Measurements from ENCODE around the gene ATRN. TPM values are rescaled to one million over a fixed set of nuclear protein-coding genes. Genes with fewer than 3 reads are reported as not detected.

ATRN gene
- total RNA-seq, 1 experiment from 2014 or later: 19.9 TPM

DNA sequence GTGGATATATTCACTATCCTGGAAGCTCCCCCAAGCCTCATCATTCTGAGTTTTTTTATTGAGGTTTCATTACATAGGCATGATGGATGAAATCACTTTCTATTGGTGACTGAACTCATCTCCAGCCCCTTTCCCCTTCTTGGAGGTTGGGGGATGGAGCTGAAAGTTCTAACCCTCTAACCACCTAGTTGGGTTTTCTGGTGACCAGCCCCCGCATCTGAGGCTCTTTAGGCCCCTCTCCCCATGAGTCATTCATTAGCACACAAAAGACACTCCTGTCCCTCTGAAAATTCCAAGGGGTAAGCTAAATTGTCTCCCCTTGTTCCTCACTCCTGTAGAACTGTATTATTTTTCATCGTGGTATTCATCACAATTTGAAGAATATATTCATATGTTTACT lies 159.1 kb downstream of the ATRN start:
- no peaks in the 10 kb centered on the region for H3K9me3 Mint-ChIP-seq
- H3K4me1 Mint-ChIP-seq: peaks cover 12% of the 10 kb centered on the region
- H3K36me3 Mint-ChIP-seq: peaks cover 4% of the 10 kb centered on the region
- ChIA-PET POLR2A (no interaction called here), CTCF (interaction anchor here (0.9 to 1.8 kb wide), 2 partner anchors 17 to 67 kb away, joined by 4 to 5 read pairs; no protein-coding TSS in a partner anchor)
- no peak for DNase-seq (ENCODE audit: low spot score)
- no peak overlapping the region for H3K27ac Mint-ChIP-seq
- ATAC-seq: peak; percentile 26; the same call in 1 of the 2 replicates
- H3K4me3 Mint-ChIP-seq: no peak overlapping the region
- no peak for TF ChIP-seq SOX15 (CRISPR knock-in tag; IDR thresholded peaks at IDR 0.05)
- TF ChIP-seq, protein P1, sequence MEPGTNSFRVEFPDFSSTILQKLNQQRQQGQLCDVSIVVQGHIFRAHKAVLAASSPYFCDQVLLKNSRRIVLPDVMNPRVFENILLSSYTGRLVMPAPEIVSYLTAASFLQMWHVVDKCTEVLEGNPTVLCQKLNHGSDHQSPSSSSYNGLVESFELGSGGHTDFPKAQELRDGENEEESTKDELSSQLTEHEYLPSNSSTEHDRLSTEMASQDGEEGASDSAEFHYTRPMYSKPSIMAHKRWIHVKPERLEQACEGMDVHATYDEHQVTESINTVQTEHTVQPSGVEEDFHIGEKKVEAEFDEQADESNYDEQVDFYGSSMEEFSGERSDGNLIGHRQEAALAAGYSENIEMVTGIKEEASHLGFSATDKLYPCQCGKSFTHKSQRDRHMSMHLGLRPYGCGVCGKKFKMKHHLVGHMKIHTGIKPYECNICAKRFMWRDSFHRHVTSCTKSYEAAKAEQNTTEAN (CRISPR knock-in tag; IDR thresholded peaks at IDR 0.05): no peak
- no peak for TF ChIP-seq CREB1 (CRISPR knock-in tag; IDR thresholded peaks at IDR 0.05)
- TF ChIP-seq, protein P2, sequence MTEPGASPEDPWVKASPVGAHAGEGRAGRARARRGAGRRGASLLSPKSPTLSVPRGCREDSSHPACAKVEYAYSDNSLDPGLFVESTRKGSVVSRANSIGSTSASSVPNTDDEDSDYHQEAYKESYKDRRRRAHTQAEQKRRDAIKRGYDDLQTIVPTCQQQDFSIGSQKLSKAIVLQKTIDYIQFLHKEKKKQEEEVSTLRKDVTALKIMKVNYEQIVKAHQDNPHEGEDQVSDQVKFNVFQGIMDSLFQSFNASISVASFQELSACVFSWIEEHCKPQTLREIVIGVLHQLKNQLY (CRISPR knock-in tag; IDR thresholded peaks at IDR 0.05): no peak
- no peak for TF ChIP-seq TEAD1 (CRISPR knock-in tag; IDR thresholded peaks at IDR 0.05)
- TF ChIP-seq CBFB (CRISPR knock-in tag; IDR thresholded peaks at IDR 0.05; ENCODE audit: low read depth): no peak
- TF ChIP-seq, protein P3, sequence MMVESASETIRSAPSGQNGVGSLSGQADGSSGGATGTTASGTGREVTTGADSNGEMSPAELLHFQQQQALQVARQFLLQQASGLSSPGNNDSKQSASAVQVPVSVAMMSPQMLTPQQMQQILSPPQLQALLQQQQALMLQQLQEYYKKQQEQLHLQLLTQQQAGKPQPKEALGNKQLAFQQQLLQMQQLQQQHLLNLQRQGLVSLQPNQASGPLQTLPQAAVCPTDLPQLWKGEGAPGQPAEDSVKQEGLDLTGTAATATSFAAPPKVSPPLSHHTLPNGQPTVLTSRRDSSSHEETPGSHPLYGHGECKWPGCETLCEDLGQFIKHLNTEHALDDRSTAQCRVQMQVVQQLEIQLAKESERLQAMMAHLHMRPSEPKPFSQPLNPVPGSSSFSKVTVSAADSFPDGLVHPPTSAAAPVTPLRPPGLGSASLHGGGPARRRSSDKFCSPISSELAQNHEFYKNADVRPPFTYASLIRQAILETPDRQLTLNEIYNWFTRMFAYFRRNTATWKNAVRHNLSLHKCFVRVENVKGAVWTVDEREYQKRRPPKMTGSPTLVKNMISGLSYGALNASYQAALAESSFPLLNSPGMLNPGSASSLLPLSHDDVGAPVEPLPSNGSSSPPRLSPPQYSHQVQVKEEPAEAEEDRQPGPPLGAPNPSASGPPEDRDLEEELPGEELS (CRISPR knock-in tag; IDR thresholded peaks at IDR 0.05): no peak
- no peak for TF ChIP-seq JUN (CRISPR knock-in tag; IDR thresholded peaks at IDR 0.05)
- TF ChIP-seq ZNF416 (CRISPR knock-in tag; IDR thresholded peaks at IDR 0.05): no peak
- no peak for TF ChIP-seq CTCF (IDR thresholded peaks at IDR 0.05)
- TF ChIP-seq, protein P4, sequence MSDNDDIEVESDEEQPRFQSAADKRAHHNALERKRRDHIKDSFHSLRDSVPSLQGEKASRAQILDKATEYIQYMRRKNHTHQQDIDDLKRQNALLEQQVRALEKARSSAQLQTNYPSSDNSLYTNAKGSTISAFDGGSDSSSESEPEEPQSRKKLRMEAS (CRISPR knock-in tag; IDR thresholded peaks at IDR 0.05): no peak
- TF ChIP-seq EMX1 (CRISPR knock-in tag; IDR thresholded peaks at IDR 0.05): no peak
- TF ChIP-seq, protein P5, sequence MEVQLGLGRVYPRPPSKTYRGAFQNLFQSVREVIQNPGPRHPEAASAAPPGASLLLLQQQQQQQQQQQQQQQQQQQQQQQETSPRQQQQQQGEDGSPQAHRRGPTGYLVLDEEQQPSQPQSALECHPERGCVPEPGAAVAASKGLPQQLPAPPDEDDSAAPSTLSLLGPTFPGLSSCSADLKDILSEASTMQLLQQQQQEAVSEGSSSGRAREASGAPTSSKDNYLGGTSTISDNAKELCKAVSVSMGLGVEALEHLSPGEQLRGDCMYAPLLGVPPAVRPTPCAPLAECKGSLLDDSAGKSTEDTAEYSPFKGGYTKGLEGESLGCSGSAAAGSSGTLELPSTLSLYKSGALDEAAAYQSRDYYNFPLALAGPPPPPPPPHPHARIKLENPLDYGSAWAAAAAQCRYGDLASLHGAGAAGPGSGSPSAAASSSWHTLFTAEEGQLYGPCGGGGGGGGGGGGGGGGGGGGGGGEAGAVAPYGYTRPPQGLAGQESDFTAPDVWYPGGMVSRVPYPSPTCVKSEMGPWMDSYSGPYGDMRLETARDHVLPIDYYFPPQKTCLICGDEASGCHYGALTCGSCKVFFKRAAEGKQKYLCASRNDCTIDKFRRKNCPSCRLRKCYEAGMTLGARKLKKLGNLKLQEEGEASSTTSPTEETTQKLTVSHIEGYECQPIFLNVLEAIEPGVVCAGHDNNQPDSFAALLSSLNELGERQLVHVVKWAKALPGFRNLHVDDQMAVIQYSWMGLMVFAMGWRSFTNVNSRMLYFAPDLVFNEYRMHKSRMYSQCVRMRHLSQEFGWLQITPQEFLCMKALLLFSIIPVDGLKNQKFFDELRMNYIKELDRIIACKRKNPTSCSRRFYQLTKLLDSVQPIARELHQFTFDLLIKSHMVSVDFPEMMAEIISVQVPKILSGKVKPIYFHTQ (CRISPR knock-in tag; IDR thresholded peaks at IDR 0.05): no peak
- no peak for TF ChIP-seq ZNF512 (CRISPR knock-in tag; IDR thresholded peaks at IDR 0.05; ENCODE audit: borderline replicate concordance)
- no peak for TF ChIP-seq GRHL2 (CRISPR knock-in tag; IDR thresholded peaks at IDR 0.05; ENCODE audit: insufficient replicate concordance, severe bottlenecking)
- no peak for TF ChIP-seq ZBTB21 (CRISPR knock-in tag; IDR thresholded peaks at IDR 0.05; ENCODE audit: borderline replicate concordance)
- H3K27me3 Mint-ChIP-seq (ENCODE audit: low read depth): no peaks in the 10 kb centered on the region
